ENCODE results near the gene SECISBP2.
"Not testable (repeated sequence)": the region's sequence is repeated elsewhere in the genome, so short reads cannot be mapped to it uniquely, and the experiment has no call there.

Gene SECISBP2

GRCh38 chr9:89291741-89292140 is 26.6 kb upstream of the SECISBP2 start:
- no peak overlapping the region for H3K9ac ChIP-seq (ENCODE audit: low read depth, low read length)
- H3K9me3 ChIP-seq (ENCODE audit: insufficient read depth, low read depth, low read length), result peaks cover 9% of the 10 kb centered on the region; the same call in 1 of the 2 replicates
- no peak overlapping the region for H3K4me3 ChIP-seq (ENCODE audit: low read length)
- H3K27me3 ChIP-seq (ENCODE audit: insufficient read depth, low read length), result no peaks in the 10 kb centered on the region
- peaks cover 7% of the 10 kb centered on the region; the same call in 1 of the 2 replicates for H3K4me1 ChIP-seq (ENCODE audit: insufficient read depth, low read length)
- H3K36me3 ChIP-seq (ENCODE audit: insufficient read depth, low read depth, low read length), result no peaks in the 10 kb centered on the region
- H3K27ac ChIP-seq (ENCODE audit: low read length), result no peak overlapping the region

DNA sequence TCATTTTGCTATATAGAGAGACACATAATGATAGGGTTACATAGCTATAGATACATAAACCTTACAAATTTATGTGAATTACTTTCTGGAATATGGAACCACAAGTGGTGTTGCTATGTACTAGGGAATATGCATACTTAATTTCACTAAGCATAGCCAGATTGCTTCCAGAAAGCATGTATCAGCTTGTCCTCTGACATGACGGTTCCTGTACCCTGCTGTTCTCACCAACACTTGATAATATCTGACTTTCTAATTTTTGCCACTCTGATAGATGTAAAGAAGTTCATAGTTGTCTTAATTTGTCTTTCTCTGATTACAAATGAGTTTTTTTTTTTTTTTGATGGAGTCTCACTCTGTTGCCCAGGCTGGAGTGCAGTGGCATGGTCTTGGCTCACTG is 25.3 kb upstream of the SECISBP2 start:
- Histone ChIP-seq H3K4me1 (ENCODE audit: insufficient read depth, low read length) (peaks cover 7% of the 10 kb centered on the region; the same call in 1 of the 2 replicates), H3K36me3 (ENCODE audit: insufficient read depth, low read depth, low read length) (no peaks in the 10 kb centered on the region), H3K9me3 (ENCODE audit: insufficient read depth, low read depth, low read length) (peaks cover 9% of the 10 kb centered on the region; the same call in 1 of the 2 replicates), H3K27ac (ENCODE audit: low read length) (no peak overlapping the region), H3K27me3 (ENCODE audit: insufficient read depth, low read length) (no peaks in the 10 kb centered on the region), H3K4me3 (ENCODE audit: low read length) (no peak overlapping the region), H3K9ac (ENCODE audit: low read depth, low read length) (no peak overlapping the region)

GRCh38 chr9:89295400-89295799 is 22.9 kb upstream of the SECISBP2 start:
- Histone ChIP-seq H3K27ac (ENCODE audit: low read length) (no peak overlapping the region), H3K4me1 (ENCODE audit: insufficient read depth, low read length) (peaks cover 2% of the 10 kb centered on the region; the same call in 1 of the 2 replicates), H3K4me3 (ENCODE audit: low read length) (no peak overlapping the region), H3K9me3 (ENCODE audit: insufficient read depth, low read depth, low read length) (peaks cover 9% of the 10 kb centered on the region; the same call in 1 of the 2 replicates), H3K27me3 (ENCODE audit: insufficient read depth, low read length) (no peaks in the 10 kb centered on the region), H3K9ac (ENCODE audit: low read depth, low read length) (no peak overlapping the region), H3K36me3 (ENCODE audit: insufficient read depth, low read depth, low read length) (no peaks in the 10 kb centered on the region)

DNA sequence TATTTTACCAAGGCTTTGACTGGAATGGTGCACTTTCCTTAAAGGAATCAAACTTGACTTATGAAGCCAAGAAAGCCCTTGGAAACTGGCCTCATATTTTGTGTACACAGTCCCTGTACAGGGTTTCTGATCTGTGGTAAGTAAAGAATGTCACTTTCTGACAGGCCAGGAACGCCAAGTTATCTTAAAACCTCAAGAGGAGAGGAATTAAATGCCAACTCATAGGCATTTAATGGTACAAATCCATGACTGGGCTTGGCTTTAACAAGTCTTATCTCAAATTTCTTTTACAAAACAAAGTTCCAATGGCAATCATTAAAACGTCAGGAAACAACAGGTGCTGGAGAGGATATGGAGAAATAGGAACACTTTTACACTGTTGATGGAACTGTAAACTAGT is 16.3 kb upstream of the SECISBP2 start:
- H3K9me3 ChIP-seq (ENCODE audit: insufficient read depth, low read depth, low read length); H3K27ac ChIP-seq (ENCODE audit: low read length); H3K9ac ChIP-seq (ENCODE audit: low read depth, low read length); H3K27me3 ChIP-seq (ENCODE audit: insufficient read depth, low read length); H3K4me1 ChIP-seq (ENCODE audit: insufficient read depth, low read length); H3K36me3 ChIP-seq (ENCODE audit: insufficient read depth, low read depth, low read length); H3K4me3 ChIP-seq (ENCODE audit: low read length): not testable (repeated sequence)

GRCh38 chr9:89304020-89304833 is 14.1 kb upstream of the SECISBP2 start:
- Histone ChIP-seq H3K27me3 (ENCODE audit: insufficient read depth, low read length) (no peaks in the 10 kb centered on the region), H3K27ac (ENCODE audit: low read length) (no peak overlapping the region), H3K9me3 (ENCODE audit: insufficient read depth, low read depth, low read length) (no peaks in the 10 kb centered on the region), H3K36me3 (ENCODE audit: insufficient read depth, low read depth, low read length) (no peaks in the 10 kb centered on the region), H3K9ac (ENCODE audit: low read depth, low read length) (no peak overlapping the region), H3K4me1 (ENCODE audit: insufficient read depth, low read length) (no peaks in the 10 kb centered on the region), H3K4me3 (ENCODE audit: low read length) (no peak overlapping the region)

- H3K4me1 ChIP-seq (ENCODE audit: insufficient read depth, low read length), result no peaks in the 10 kb centered on the region
- no peaks in the 10 kb centered on the region for H3K27me3 ChIP-seq (ENCODE audit: insufficient read depth, low read length)
- H3K36me3 ChIP-seq (ENCODE audit: insufficient read depth, low read depth, low read length), result no peaks in the 10 kb centered on the region
- no peaks in the 10 kb centered on the region for H3K9me3 ChIP-seq (ENCODE audit: insufficient read depth, low read depth, low read length)
- H3K9ac ChIP-seq (ENCODE audit: low read depth, low read length), result no peak overlapping the region
- H3K4me3 ChIP-seq (ENCODE audit: low read length), result no peak overlapping the region
- H3K27ac ChIP-seq (ENCODE audit: low read length), result no peak overlapping the region
Measured at GRCh38 chr9:89304834-89305188, 13.5 kb upstream of the SECISBP2 start.

GRCh38 chr9:89305868-89306267 is 12.4 kb upstream of the SECISBP2 start:
- no peaks in the 10 kb centered on the region for H3K4me1 ChIP-seq (ENCODE audit: insufficient read depth, low read length)
- H3K9ac ChIP-seq (ENCODE audit: low read depth, low read length), result no peak overlapping the region

GRCh38 chr9:89309166-89309565 is 9.1 kb upstream of the SECISBP2 start:
- no peaks in the 10 kb centered on the region for H3K9me3 ChIP-seq (ENCODE audit: insufficient read depth, low read depth, low read length)
- peaks cover 12% of the 10 kb centered on the region; the same call in 1 of the 2 replicates for H3K36me3 ChIP-seq (ENCODE audit: insufficient read depth, low read depth, low read length)
- H3K27me3 ChIP-seq (ENCODE audit: insufficient read depth, low read length), result no peaks in the 10 kb centered on the region
- peak overlapping the region; percentile 95; the same call in 1 of the 2 replicates for H3K9ac ChIP-seq (ENCODE audit: low read depth, low read length)
- H3K27ac ChIP-seq (ENCODE audit: low read length), result peak overlapping the region; percentile 32
- H3K4me3 ChIP-seq (ENCODE audit: low read length), result peak overlapping the region; percentile 78; the same call in 1 of the 2 replicates
- H3K4me1 ChIP-seq (ENCODE audit: insufficient read depth, low read length), result peaks cover 12% of the 10 kb centered on the region; the same call in 1 of the 2 replicates

More at GRCh38 chr9:89305868-89306267, 12.4 kb upstream of the SECISBP2 start:
- Histone ChIP-seq H3K9me3 (ENCODE audit: insufficient read depth, low read depth, low read length) (no peaks in the 10 kb centered on the region), H3K27me3 (ENCODE audit: insufficient read depth, low read length) (no peaks in the 10 kb centered on the region), H3K36me3 (ENCODE audit: insufficient read depth, low read depth, low read length) (no peaks in the 10 kb centered on the region), H3K27ac (ENCODE audit: low read length) (no peak overlapping the region), H3K4me3 (ENCODE audit: low read length) (no peak overlapping the region)

- H3K36me3 ChIP-seq (ENCODE audit: insufficient read depth, low read depth, low read length), result peaks cover 19% of the 10 kb centered on the region
- peak overlapping the region; percentile 95 for H3K9ac ChIP-seq (ENCODE audit: low read depth, low read length)
- H3K27me3 ChIP-seq (ENCODE audit: insufficient read depth, low read length), result no peaks in the 10 kb centered on the region
- H3K4me1 ChIP-seq (ENCODE audit: insufficient read depth, low read length), result peaks cover 19% of the 10 kb centered on the region; the same call in 1 of the 2 replicates
- H3K9me3 ChIP-seq (ENCODE audit: insufficient read depth, low read depth, low read length), result no peaks in the 10 kb centered on the region
- H3K27ac ChIP-seq (ENCODE audit: low read length), result peak overlapping the region; percentile 83
- peak overlapping the region; percentile 78 for H3K4me3 ChIP-seq (ENCODE audit: low read length)
Measured at GRCh38 chr9:89309608-89310474, 8.5 kb upstream of the SECISBP2 start.

DNA sequence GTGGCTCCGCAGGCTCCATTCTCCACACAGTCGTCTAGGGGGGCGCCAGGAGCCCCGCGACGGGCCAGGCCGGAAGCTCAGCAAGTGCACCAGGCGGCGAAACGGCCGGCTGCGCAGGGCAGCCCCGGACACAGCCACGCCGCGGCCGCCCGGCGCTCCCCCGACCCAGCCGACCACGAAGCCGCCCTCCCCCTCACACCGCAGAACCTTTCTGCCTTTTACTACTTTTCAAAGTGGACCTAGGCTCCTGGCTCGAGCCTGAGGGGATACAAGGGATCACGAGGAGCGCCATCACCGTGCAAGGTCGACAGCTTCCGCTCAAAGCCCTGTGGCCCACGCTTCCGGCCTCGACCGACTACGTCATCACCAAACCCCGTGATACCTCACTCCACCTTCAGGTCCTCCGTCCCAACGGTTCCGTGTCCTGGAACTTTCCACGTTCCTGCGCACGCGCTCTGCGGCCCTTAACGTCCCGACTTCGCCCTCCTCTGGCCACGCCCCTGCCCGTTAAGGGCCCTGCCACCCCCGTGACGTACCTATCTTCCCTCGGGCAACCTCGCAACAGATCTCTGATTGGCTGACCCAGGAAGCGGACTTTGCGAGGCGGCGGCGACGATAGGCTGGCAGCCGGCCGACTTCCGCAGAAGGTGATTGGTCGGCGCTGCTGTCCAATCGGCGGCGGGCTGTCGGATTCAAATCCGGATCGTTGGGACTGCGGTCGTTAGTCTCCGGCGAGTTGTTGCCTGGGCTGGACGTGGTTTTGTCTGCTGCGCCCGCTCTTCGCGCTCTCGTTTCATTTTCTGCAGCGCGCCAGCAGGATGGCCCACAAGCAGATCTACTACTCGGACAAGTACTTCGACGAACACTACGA is 7.6 kb upstream of the SECISBP2 start, which contains the start of gene CKS2:
Gene CKS2, plus strand, starts transcription at position 721 of the 871 bp plus-strand sequence. Its CDS starts 98 bp downstream, at position 819.
- Histone ChIP-seq H3K27me3 (ENCODE audit: insufficient read depth, low read length) (no peaks in the 10 kb centered on the region), H3K4me1 (ENCODE audit: insufficient read depth, low read length) (peaks cover 21% of the 10 kb centered on the region; the same call in 1 of the 2 replicates), H3K27ac (ENCODE audit: low read length) (peak within 1 kb of the TSS; percentile 83)

More for the DNA sequence above, 7.6 kb upstream of the SECISBP2 start, which contains the start of gene CKS2:
- peak within 1 kb of the TSS; percentile 98 for H3K9ac ChIP-seq (ENCODE audit: low read depth, low read length)
- H3K36me3 ChIP-seq (ENCODE audit: insufficient read depth, low read depth, low read length), result peaks cover 27% of the 10 kb centered on the region
- H3K9me3 ChIP-seq (ENCODE audit: insufficient read depth, low read depth, low read length), result no peaks in the 10 kb centered on the region
- H3K4me3 ChIP-seq (ENCODE audit: low read length), result peak within 1 kb of the TSS; percentile 96

Measured in iPS-20b (cell line).